Posterior cingulate gyrus (tissue), 11 donors: ENCODE data around the gene NTN5.
"Not testable (repeated sequence)": the region's sequence is repeated elsewhere in the genome, so short reads cannot be mapped to it uniquely, and the experiment has no call there.

Experiments
- DNase-seq, 10 donors: peaks; one replicate each; pipeline versions ENCODE4 v3.0.0 to v3.0.0-alpha.2; 2020 to 2021; ENCODE audit warnings: mixed read lengths in 3 of 10
- intact Hi-C: fragments of 100-400 bp; cut with DNase I; formaldehyde crosslinking; loops from one replicate; pipeline ENCODE4 v1.15.1; 2023

NTN5 gene

DNA sequence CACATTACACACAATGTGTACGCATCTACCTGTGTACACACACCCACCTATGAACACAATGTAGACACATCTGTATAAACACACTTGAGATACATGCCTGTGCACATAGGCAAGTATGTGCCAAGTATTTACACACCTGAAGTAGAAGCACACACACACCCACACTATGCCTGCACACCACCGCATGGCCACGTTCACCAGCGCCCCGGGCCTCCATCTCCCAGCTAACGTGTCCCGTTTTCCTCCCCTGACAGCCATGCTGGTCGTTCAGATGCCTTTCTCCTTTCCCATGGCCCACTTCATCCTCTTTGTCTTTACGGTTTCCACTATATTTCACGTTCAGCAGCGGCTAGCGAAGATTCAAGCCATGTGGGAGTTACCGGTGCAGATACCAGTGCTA is 29.9 kb upstream of the NTN5 start:
- intact Hi-C loops, result no loop called here
- DNase-seq, result no peak

DNA sequence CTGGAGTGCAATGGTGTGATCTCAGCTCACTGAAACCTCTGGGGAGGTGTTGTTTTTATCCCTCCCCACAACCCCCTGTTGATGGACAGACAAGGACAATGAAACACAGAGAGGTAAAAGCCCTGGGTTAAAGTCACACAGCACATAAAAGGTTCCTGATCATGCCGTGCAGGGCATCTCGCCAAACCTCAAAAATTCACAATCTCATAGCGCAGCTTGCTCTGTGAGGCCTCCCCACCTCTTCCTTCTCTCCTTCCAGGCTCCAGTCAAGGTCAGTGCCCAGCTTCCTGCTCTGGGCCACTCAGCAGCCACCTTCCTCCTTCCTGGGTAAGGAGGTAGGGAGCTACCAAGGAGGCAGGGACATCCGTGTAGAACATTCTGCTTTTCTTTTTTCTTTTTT is 25.2 kb upstream of the NTN5 start:
- no peak for DNase-seq
- intact Hi-C loops, result no loop called here

GRCh38 chr19:48696353-48697010 is 23.7 kb upstream of the NTN5 start:
- intact Hi-C loops, result no loop called here
- peak in 1 of 10 donors; percentile 84 for DNase-seq

DNA sequence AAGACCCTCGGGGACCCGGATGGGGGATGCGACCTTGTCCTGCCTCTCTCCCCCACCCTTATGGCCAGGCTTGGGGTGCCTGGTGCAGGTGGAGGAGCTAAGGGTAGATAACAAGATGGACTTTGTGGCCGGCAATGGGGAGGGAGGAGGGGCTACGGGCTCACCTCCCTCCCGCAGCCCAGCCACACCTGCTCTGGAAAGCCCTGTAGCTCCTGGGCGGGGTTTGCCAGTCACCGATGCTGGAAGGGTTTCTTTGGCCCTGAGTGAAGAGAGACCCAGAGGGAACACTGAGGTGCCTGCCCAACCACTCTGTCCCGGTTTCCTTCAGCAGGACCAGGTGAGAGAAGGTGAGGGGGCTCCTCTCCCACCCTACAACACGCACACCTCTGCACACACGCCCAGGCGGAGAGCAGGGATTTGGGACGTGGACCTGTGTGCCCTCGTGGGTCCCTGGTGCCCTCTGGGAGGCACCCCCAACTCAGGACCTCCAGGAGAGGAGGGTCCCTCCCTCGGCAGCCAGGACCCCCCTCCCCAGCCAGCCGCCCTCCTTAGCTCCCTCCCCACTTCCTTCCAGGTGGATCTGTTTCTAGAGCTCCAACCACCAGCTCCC is 23.0 kb upstream of the NTN5 start, which contains the start of gene FUT2:
FUT2 (plus strand) TSS at position 229 of the 610 bp plus-strand sequence. CDS start 6,986 bp downstream, outside the sequence.
- intact Hi-C loops, result no loop called here
- no peak for DNase-seq

DNA sequence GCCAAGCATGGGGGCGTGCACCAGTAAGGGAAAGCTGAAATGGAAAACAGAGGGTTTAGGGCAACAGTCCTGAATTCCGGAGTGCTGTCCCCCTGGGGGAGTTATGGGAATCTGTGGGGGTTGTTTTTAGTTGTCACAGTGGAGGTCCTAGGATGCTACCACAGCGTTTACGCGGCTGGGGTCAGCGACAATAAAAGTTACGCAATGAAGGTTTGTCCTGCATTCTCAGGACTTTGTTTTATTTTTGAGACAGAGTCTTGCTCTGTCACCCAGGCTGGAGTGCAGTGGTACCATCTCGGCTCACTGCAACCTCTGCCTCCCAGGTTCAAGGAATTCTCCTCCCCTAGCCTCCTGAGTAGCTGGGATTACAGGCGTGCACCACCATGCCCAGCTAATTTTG is 20.8 kb upstream of the NTN5 start:
- intact Hi-C loops, DNase-seq: not testable (repeated sequence)

DNA sequence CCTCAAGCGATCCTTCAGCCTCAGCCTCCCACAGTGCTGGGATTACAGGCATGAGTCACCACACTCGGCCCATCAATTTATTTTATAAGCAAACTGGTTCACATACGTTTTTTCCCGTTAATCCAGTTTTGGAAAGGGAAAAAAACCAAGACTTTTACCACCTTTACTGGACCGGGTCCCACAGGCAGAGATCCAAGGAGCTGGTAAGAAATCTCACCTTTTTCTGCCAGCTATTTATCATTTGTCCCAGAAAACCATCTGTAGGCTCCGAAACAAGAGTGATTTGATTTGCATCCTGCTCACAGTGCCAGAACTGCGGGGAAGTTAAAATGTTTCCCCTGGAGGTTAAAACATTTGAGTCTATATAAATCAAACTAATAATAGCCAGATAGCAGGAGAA is 16.6 kb upstream of the NTN5 start:
- peak in 1 of 10 donors; percentile 37 for DNase-seq
- intact Hi-C loops, result no loop called here

DNA sequence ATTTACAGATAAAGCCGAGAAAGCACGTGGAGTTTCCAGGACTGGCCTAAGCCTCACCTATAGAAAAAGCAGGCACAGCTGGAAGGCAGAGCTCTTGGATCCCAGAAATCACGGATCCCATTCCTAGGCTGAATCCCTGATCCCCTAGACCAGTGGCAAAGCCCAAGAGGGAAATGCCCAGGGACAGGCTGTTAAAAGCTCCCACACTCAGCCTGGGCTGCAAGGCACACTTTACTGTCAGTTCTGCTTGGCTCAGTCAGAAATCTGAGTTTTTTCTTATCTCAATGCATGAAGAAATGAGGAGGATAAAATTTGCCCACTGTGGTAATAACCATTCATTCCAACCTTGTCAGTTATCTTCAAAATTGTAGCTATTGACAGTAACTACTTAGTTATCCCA is 15.0 kb upstream of the NTN5 start:
- DNase-seq, result no peak
- intact Hi-C loops, result no loop called here

GRCh38 chr19:48686637-48687036 is 13.8 kb upstream of the NTN5 start:
- DNase-seq, intact Hi-C loops: not testable (repeated sequence)

- intact Hi-C loops, result no loop called here
- DNase-seq, result no peak
Observed at GRCh38 chr19:48686088-48686487, 13.3 kb upstream of the NTN5 start.

DNA sequence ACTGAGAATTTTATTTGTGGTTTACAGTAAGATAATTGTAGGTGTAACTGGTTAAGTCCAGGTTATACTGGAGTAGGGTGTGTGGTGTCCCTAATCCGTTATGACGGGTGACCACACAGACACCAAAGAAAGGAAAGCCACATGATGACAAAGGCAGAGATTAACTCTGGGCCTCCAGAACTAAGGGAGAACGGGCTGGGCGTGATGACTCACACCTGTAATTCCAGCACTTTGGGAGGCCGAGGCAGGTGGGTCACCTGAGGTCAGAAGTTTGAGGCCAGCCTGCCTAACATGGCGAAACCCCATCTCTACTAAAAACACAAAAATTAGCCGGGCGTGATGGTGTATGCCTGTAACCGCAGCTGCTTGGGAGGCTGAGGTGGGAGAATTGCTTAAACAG is 12.8 kb upstream of the NTN5 start:
- intact Hi-C loops, result no loop called here
- no peak for DNase-seq

GRCh38 chr19:48683349-48683748 is 10.5 kb upstream of the NTN5 start:
- peak in 9 of 10 donors; percentile 45 to 93 (median 55) for DNase-seq
- intact Hi-C loops, result no loop called here

GRCh38 chr19:48681127-48681470 is 8.3 kb upstream of the NTN5 start:
- intact Hi-C loops, result no loop called here
- DNase-seq, result peak in 9 of 10 donors; percentile 24 to 93 (median 68)

GRCh38 chr19:48680436-48681126 is 7.8 kb upstream of the NTN5 start:
- peak in 1 of 10 donors; percentile 69 for DNase-seq

DNA sequence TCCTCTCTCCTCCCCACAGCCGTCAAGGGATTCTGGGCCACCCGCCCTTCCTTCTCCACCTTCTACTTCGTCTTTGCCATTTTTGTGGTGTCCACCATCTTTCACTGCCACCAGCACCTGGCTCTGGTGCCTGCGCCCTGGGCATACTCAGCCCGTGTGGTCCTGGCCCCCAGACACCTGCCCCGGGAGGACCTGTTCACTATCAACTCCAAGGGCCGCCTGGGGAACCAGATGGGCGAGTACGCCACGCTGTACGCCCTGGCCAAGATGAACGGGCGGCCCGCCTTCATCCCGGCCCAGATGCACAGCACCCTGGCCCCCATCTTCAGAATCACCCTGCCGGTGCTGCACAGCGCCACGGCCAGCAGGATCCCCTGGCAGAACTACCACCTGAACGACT is 7.2 kb upstream of the NTN5 start:
- peak in 1 of 10 donors; percentile 38 for DNase-seq
- intact Hi-C loops, result not testable (repeated sequence)

More at GRCh38 chr19:48680436-48681126, 7.8 kb upstream of the NTN5 start:
- intact Hi-C loops, result no loop called here

DNA sequence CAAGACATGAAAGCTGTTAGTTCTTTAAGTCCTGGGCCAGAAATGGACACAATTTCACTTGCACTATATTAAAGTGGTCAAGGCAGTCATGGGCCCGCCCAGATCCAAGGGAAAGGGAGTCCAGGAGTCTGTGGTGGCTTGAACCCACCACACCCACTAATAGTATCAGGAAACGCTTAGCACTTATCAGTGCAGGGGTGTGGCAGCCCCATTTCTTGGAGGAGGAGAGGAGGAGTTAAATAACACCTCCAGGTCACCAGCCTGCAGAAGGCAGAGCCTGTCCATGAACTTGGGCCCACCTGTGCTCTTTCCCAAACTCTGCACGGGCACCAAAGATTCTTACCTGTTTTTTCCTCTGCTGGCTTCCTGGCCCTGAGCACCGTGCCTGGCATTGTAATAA is 5.4 kb upstream of the NTN5 start:
- intact Hi-C loops, result loop anchor here (5.0 kb wide), 1 partner anchor 34 kb away; no protein-coding TSS in a partner anchor

GRCh38 chr19:48676887-48677286 is 4.1 kb upstream of the NTN5 start:
- intact Hi-C loops, result loop anchor here (5.0 kb wide), 1 partner anchor 35 kb away; no protein-coding TSS in a partner anchor
- peak in 1 of 10 donors; percentile 27 for DNase-seq

More for the DNA sequence above, 5.4 kb upstream of the NTN5 start:
- no peak for DNase-seq

DNA sequence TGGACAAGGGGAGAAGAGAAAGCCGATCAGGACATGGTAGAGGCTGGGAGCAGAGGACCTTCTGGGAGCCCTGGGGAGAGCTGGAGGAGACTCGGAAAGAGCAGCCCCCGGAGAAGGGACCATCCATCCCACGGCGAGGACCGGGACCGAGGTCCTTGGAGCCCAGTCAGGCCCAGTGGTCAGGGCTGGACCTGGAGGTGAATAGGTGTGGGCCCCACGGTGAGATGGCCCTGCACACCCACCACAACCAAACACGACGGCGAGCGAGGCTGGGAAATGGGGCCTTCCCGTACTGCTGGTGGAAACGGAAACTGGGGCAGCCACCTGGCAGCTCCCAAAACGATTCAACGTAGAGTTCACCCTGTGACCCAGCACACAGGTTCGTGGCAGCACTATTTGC is 3.7 kb upstream of the NTN5 start:
- intact Hi-C loops, result loop anchor here (5.0 kb wide), 1 partner anchor 36 kb away; no protein-coding TSS in a partner anchor

DNA sequence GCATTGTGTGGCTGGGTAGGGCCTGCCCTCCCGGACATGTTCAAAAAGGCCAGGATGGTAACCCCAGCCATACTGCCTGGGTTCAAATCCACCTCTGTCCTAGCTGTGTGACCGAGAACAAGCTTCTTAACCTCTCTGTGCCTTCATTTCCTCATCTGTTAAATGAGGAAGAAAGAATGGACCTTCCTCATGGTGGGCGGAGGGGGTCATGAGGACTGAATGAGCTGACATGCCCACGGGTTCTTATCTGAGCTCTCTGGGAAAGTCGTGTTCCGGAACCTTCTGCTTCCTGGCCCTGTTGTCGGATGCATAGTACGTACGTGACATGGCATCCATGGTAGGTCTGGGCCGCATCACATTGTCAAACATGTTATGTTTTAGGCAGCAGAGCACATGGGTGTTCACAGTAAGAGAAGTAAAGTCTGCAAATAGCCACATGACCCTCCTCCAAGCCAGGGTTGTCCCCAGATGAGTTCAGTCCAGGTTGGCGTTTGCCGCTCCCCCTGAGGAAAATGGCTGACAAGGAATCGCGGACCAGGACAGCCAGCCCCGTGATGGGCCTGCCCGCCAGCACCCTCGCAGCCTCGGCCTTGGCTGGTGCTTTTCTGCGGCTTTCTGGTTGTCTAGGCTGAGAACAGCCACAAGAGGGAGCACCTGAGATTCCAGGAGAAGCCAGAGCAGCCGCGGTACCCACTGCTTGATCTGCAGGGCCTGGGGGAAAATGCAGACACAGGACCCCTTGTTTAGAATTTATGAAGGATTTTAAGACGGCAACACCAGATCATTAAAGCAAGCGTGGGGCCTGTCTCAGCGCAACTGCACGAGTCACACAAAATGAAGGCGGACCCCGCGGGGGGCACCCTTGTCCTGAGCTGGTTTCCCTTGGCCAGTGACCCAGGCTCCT is 2.4 kb upstream of the NTN5 start:
- intact Hi-C loops, result loop anchor here (5.0 kb wide), 1 partner anchor 37 kb away; no protein-coding TSS in a partner anchor
- peak; percentile 75 to 97 (median 88) for DNase-seq

More for the DNA sequence above, 3.7 kb upstream of the NTN5 start:
- DNase-seq, result no peak

DNA sequence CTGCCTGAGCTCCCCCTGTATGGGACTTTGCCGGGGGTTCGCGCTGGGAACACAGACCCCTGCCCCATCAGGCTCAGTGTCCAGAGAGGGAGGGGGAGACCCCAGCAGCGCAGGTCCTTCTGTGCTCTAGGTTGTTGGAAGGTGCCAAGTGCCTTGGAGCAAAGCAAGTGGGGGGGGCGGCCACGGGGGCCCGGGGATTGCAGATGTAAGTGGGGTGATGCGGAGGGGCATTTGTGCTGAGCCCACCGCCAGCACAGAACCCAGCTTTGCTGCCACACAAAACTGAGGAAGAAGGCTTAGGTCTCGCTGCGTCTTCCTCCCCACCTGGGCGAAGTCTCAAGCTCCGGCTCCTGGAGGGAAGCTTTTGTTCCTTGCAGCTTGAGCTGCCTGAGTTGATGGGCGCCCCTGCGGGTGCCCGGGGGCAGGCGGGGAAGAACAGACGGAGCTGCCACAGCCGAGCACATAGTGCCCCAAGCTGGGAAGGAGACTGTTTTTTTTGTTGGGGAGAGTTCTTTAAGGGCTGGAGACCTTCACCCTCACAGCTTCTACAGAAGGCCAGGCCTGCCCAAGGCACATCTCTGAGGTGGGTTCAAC is 1.5 kb upstream of the NTN5 start:
- intact Hi-C loops, result no loop called here

More for the DNA sequence above, 1.5 kb upstream of the NTN5 start:
- DNase-seq, result peak in 1 of 10 donors; percentile 64
